Neural cell (in vitro differentiated cells): ENCODE measurements around the gene CDC5L.

Experiments
- EP300 ChIP-seq: fragments of 450-650 bp; conservative IDR thresholded peaks from 2 replicates; pipeline ENCODE4 v1.6.1; 2014; ENCODE audit warnings: antibody characterized with exemption, mild to moderate bottlenecking, moderate library complexity; ENCODE audit not compliant: poor library complexity, severe bottlenecking
- TF ChIP-seq, protein P1 (sequence below): fragments of 450-650 bp; IDR thresholded peaks from 2 replicates; pipeline ENCODE4 v1.5.1; 2014; ENCODE audit warnings: antibody characterized with exemption, mild to moderate bottlenecking, moderate library complexity; ENCODE audit not compliant: poor library complexity, severe bottlenecking

DNA sequence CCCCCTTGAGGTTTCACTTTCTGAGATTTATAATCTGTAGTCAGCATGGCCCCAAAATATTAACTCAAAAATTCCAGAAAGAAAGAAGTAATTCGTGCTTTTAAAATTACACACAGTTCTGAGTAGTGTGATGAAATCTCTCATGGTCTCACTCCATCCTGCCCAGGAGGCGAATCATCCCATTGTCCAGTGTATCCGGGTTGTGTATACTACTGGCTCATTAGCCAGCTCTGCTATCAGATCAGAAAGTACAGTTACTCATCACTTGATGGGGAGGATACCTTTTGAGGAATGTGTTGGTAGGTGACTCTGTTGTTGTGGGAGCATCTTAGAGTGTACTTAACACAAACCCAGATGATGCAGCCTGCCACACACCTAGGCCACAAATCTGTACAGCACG is 65.2 kb downstream of the CDC5L start:
- TF ChIP-seq, protein P1, sequence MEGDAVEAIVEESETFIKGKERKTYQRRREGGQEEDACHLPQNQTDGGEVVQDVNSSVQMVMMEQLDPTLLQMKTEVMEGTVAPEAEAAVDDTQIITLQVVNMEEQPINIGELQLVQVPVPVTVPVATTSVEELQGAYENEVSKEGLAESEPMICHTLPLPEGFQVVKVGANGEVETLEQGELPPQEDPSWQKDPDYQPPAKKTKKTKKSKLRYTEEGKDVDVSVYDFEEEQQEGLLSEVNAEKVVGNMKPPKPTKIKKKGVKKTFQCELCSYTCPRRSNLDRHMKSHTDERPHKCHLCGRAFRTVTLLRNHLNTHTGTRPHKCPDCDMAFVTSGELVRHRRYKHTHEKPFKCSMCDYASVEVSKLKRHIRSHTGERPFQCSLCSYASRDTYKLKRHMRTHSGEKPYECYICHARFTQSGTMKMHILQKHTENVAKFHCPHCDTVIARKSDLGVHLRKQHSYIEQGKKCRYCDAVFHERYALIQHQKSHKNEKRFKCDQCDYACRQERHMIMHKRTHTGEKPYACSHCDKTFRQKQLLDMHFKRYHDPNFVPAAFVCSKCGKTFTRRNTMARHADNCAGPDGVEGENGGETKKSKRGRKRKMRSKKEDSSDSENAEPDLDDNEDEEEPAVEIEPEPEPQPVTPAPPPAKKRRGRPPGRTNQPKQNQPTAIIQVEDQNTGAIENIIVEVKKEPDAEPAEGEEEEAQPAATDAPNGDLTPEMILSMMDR: no peak
- no peak for TF ChIP-seq EP300
